Neural cell (in vitro differentiated cells): Measurements from ENCODE around the gene ZNF223. TPM values are rescaled to one million over a fixed set of nuclear protein-coding genes. Genes with fewer than 3 reads are reported as not detected.

Source experiments
- H2AFZ ChIP-seq: fragments of 200-600, 300-800 bp; sonication (generic), shearing (Covaris generic); 2 replicates; pipeline ENCODE4 v1.6.0; 2014; ENCODE audit warnings: low read depth, mild to moderate bottlenecking, antibody characterized with exemption, low read length, moderate library complexity
- H3F3A ChIP-seq: fragments of 200-600 bp; shearing (Covaris generic); 2 replicates; pipeline ENCODE4 v1.6.1; 2016; ENCODE audit warnings: mild to moderate bottlenecking, moderate library complexity, mixed read lengths, antibody characterized with exemption, low read length; ENCODE audit not compliant: insufficient read depth, poor library complexity, severe bottlenecking
- H3K27ac ChIP-seq: fragments of 200-600, 300-800 bp; sonication (generic), shearing (Covaris generic); 2 replicates; pipeline ENCODE4 v1.5.1; 2014; ENCODE audit warnings: mild to moderate bottlenecking, low read length, moderate library complexity
- H3K27me3 ChIP-seq: fragments of 300-800, 200-600 bp; sonication (generic), shearing (Covaris generic); 2 replicates; pipeline ENCODE4 v1.6.0; 2014; ENCODE audit warnings: mild to moderate bottlenecking, low read depth, low read length, moderate library complexity; ENCODE audit not compliant: insufficient read depth
- H3K36me3 ChIP-seq: fragments of 300-800, 200-600 bp; sonication (generic), shearing (Covaris generic); 2 replicates; pipeline ENCODE4 v1.5.1; 2014; ENCODE audit warnings: mild to moderate bottlenecking, antibody characterized with exemption, low read length, moderate library complexity; ENCODE audit not compliant: insufficient read depth
- H3K4me2 ChIP-seq: fragments of 300-800, 200-600 bp; sonication (generic), shearing (Covaris generic); 2 replicates; pipeline ENCODE4 v1.6.0; 2014; ENCODE audit warnings: mild to moderate bottlenecking, low read length
- H3K4me3 ChIP-seq: fragments of 300-800, 200-600 bp; sonication (generic), shearing (Covaris generic); 2 replicates; pipeline ENCODE4 v1.5.1; 2014; ENCODE audit warnings: mild to moderate bottlenecking, low read length, moderate library complexity
- H3K79me2 ChIP-seq: fragments of 200-600 bp; shearing (Covaris generic); replicated peaks from 2 replicates; pipeline ENCODE4 v1.6.0; 2014; ENCODE audit warnings: mild to moderate bottlenecking, low read length, moderate library complexity; ENCODE audit not compliant: insufficient read depth
- H3K9ac ChIP-seq: fragments of 300-800, 200-600 bp; sonication (generic), shearing (Covaris generic); 2 replicates; pipeline ENCODE4 v1.6.1; 2016; ENCODE audit warnings: mild to moderate bottlenecking, low read length, mixed read lengths
- H3K9me2 ChIP-seq: fragments of 200-600 bp; shearing (Covaris generic); 2 replicates; pipeline ENCODE4 v1.6.1; 2016; ENCODE audit warnings: mild to moderate bottlenecking, low read length, mixed read lengths; ENCODE audit not compliant: insufficient read depth
- H3K9me3 ChIP-seq: fragments of 200-600, 300-800 bp; sonication (generic), shearing (Covaris generic); 2 replicates; pipeline ENCODE4 v1.6.1; 2016; ENCODE audit warnings: mild to moderate bottlenecking, mixed run types, low read length, moderate library complexity, mixed read lengths
- H4K20me1 ChIP-seq: fragments of 200-600 bp; shearing (Covaris generic); 2 replicates; pipeline ENCODE4 v1.6.1; 2016; ENCODE audit warnings: mild to moderate bottlenecking, mixed run types; ENCODE audit not compliant: insufficient read depth
- CTCF ChIP-seq: fragments of 450-650 bp; IDR thresholded peaks from 2 replicates; pipeline ENCODE4 v1.5.1; 2014; ENCODE audit warnings: antibody characterized with exemption, mild to moderate bottlenecking, moderate library complexity; ENCODE audit not compliant: poor library complexity, severe bottlenecking
- EP300 ChIP-seq: fragments of 450-650 bp; conservative IDR thresholded peaks from 2 replicates; pipeline ENCODE4 v1.6.1; 2014; ENCODE audit warnings: antibody characterized with exemption, mild to moderate bottlenecking, moderate library complexity; ENCODE audit not compliant: poor library complexity, severe bottlenecking
- EZH2 ChIP-seq: fragments of 200-600, 300-800 bp; shearing (Covaris generic), sonication (generic); IDR thresholded peaks from 2 replicates; pipeline ENCODE4 v1.6.1; 2014; ENCODE audit warnings: antibody characterized with exemption, low read length, borderline replicate concordance, mild to moderate bottlenecking; ENCODE audit not compliant: insufficient read depth, poor library complexity, severe bottlenecking
- MXI1 ChIP-seq: fragments of 450-650 bp; conservative IDR thresholded peaks from 2 replicates; pipeline ENCODE4 v1.6.1; 2014; ENCODE audit warnings: antibody characterized with exemption, mild to moderate bottlenecking; ENCODE audit not compliant: poor library complexity, severe bottlenecking
- POLR2AphosphoS5 ChIP-seq: IDR thresholded peaks from 2 replicates; pipeline ENCODE4 v1.6.1; 2012
- RAD21 ChIP-seq: fragments of 450-650 bp; conservative IDR thresholded peaks from 2 replicates; pipeline ENCODE4 v1.6.1; 2014; ENCODE audit warnings: antibody characterized with exemption, mild to moderate bottlenecking, moderate library complexity
- REST ChIP-seq: IDR thresholded peaks from 2 replicates; pipeline ENCODE4 v1.6.1; 2012; ENCODE audit warnings: borderline replicate concordance
- SMC3 ChIP-seq: fragments of 450-650 bp; conservative IDR thresholded peaks from 2 replicates; pipeline ENCODE4 v1.6.1; 2014; ENCODE audit warnings: antibody characterized with exemption, mild to moderate bottlenecking, moderate library complexity; ENCODE audit not compliant: poor library complexity
- TAF1 ChIP-seq: IDR thresholded peaks from 2 replicates; pipeline ENCODE4 v1.6.1; 2012; ENCODE audit warnings: low read depth
- polyA plus RNA-seq: library from polyadenylated mRNA; depleted of rRNA; stranded (reverse); fragments of >200 nt; gene quantifications from 2 replicates; pipeline ENCODE4 v1.2.3, GENCODE V29; 2014

Gene ZNF223
- polyA plus RNA-seq, 1 donor from 2014 or later = 22.7 TPM

GRCh38 chr19:44002566-44003460, 49.0 kb upstream of the ZNF223 start, which contains the start of gene ZNF230:
Gene ZNF230 (plus strand): TSS chr19:44002957. CDS start chr19:44007079, 4,122 bp downstream.
- TF ChIP-seq EZH2 = no peak
- TF ChIP-seq REST = no peak
- no peak for TF ChIP-seq SMC3
- TF ChIP-seq RAD21 = peak; percentile 37
- TF ChIP-seq EP300 = no peak
- peak; percentile 76 for TF ChIP-seq MXI1
- TF ChIP-seq TAF1 = no peak
- TF ChIP-seq CTCF = peak; percentile 2
- TF ChIP-seq POLR2AphosphoS5 = peak; percentile 57
- H3K4me2 ChIP-seq = peak within 1 kb of the TSS; percentile 69
- H3K27me3 ChIP-seq = no peaks in the 10 kb centered on the region
- no peaks in the 10 kb centered on the region for H4K20me1 ChIP-seq
- peak within 1 kb of the TSS; percentile 62 for H3K9ac ChIP-seq
- H3K4me3 ChIP-seq = peak within 1 kb of the TSS; percentile 77
- H3F3A ChIP-seq = no peaks in the 10 kb centered on the region
- H3K9me3 ChIP-seq = no peaks in the 10 kb centered on the region
- peaks cover 7% of the 10 kb centered on the region for H3K36me3 ChIP-seq
- no peaks in the 10 kb centered on the region for H3K9me2 ChIP-seq
- peaks cover 8% of the 10 kb centered on the region for H3K79me2 ChIP-seq
- peak within 1 kb of the TSS; percentile 65 for H2AFZ ChIP-seq
- peak within 1 kb of the TSS; percentile 2 for H3K27ac ChIP-seq

GRCh38 chr19:44003461-44004009, 48.3 kb upstream of the ZNF223 start:
- H3K9me3 ChIP-seq = no peaks in the 10 kb centered on the region
- H3K79me2 ChIP-seq = peaks cover 8% of the 10 kb centered on the region
- H3F3A ChIP-seq = no peaks in the 10 kb centered on the region
- H3K9me2 ChIP-seq = no peaks in the 10 kb centered on the region
- H3K27me3 ChIP-seq = no peaks in the 10 kb centered on the region
- peak overlapping the region; percentile 77 for H3K4me3 ChIP-seq
- H3K27ac ChIP-seq = no peak overlapping the region
- peak; percentile 20 for TF ChIP-seq CTCF
- no peak for TF ChIP-seq RAD21
- no peaks in the 10 kb centered on the region for H4K20me1 ChIP-seq
- H3K4me2 ChIP-seq = peak overlapping the region; percentile 69
- H3K36me3 ChIP-seq = peaks cover 14% of the 10 kb centered on the region
- peak overlapping the region; percentile 56 for H2AFZ ChIP-seq
- H3K9ac ChIP-seq = peak overlapping the region; percentile 62
